Measurements from ENCODE around the gene SLC9A3.

- TF ChIP-seq, protein P1, sequence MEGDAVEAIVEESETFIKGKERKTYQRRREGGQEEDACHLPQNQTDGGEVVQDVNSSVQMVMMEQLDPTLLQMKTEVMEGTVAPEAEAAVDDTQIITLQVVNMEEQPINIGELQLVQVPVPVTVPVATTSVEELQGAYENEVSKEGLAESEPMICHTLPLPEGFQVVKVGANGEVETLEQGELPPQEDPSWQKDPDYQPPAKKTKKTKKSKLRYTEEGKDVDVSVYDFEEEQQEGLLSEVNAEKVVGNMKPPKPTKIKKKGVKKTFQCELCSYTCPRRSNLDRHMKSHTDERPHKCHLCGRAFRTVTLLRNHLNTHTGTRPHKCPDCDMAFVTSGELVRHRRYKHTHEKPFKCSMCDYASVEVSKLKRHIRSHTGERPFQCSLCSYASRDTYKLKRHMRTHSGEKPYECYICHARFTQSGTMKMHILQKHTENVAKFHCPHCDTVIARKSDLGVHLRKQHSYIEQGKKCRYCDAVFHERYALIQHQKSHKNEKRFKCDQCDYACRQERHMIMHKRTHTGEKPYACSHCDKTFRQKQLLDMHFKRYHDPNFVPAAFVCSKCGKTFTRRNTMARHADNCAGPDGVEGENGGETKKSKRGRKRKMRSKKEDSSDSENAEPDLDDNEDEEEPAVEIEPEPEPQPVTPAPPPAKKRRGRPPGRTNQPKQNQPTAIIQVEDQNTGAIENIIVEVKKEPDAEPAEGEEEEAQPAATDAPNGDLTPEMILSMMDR (IDR thresholded peaks at IDR 0.05; ENCODE audit: low read length): no peak
- no peak for TF ChIP-seq EZH2 (IDR thresholded peaks at IDR 0.05; ENCODE audit: borderline replicate concordance, low read length)
Observed at GRCh38 chr5:521680-522079, 2.6 kb downstream of the SLC9A3 start.
